ENCODE measurements around the gene MBD3.

The MBD3 gene

GRCh38 chr19:1571358-1571757, 21.3 kb downstream of the MBD3 start:
- no peak for DNase-seq (ENCODE audit: low read depth in 2 of 2)

- DNase-seq (ENCODE audit: low read depth in 2 of 2), result no peak
Measured at GRCh38 chr19:1570836-1571235, 21.8 kb downstream of the MBD3 start.

GRCh38 chr19:1569997-1570396, 22.7 kb downstream of the MBD3 start:
- DNase-seq (ENCODE audit: low read depth in 2 of 2), result no peak

- DNase-seq (ENCODE audit: low read depth in 2 of 2), result peak; percentile 48 to 77
Measured at GRCh38 chr19:1568320-1569019, 24.2 kb downstream of the MBD3 start, which contains the start of gene MEX3D. TSS of gene MEX3D (minus strand) at chr19:1568325. CDS start at chr19:1568058, 267 bp downstream.

- no peak for DNase-seq (ENCODE audit: low read depth in 2 of 2)
Measured at GRCh38 chr19:1567848-1568227, 24.8 kb downstream of the MBD3 start.

GRCh38 chr19:1567116-1567847, 25.4 kb downstream of the MBD3 start:
- DNase-seq (ENCODE audit: low read depth in 2 of 2), result no peak

- DNase-seq (ENCODE audit: low read depth in 2 of 2), result no peak
Measured at GRCh38 chr19:1566392-1567115, 26.1 kb downstream of the MBD3 start.

- DNase-seq (ENCODE audit: low read depth in 2 of 2), result no peak
Measured at GRCh38 chr19:1563251-1563650, 29.4 kb downstream of the MBD3 start.

GRCh38 chr19:1561236-1561842, 31.3 kb downstream of the MBD3 start:
- no peak for DNase-seq (ENCODE audit: low read depth in 2 of 2)

GRCh38 chr19:1560286-1560882, 32.3 kb downstream of the MBD3 start:
- no peak for DNase-seq (ENCODE audit: low read depth in 2 of 2)

- DNase-seq (ENCODE audit: low read depth in 2 of 2), result no peak
Measured at GRCh38 chr19:1558552-1558951, 34.1 kb downstream of the MBD3 start.

GRCh38 chr19:1556390-1557070, 36.1 kb downstream of the MBD3 start:
- DNase-seq (ENCODE audit: low read depth in 2 of 2), result no peak

GRCh38 chr19:1555487-1556389, 36.9 kb downstream of the MBD3 start:
- DNase-seq (ENCODE audit: low read depth in 2 of 2), result no peak

- no peak for DNase-seq (ENCODE audit: low read depth in 2 of 2)
Measured at GRCh38 chr19:1554968-1555367, 37.7 kb downstream of the MBD3 start.

GRCh38 chr19:1553415-1553814, 39.2 kb downstream of the MBD3 start:
- DNase-seq (ENCODE audit: low read depth in 2 of 2), result no peak

GRCh38 chr19:1551068-1552040, 41.3 kb downstream of the MBD3 start:
- no peak for DNase-seq (ENCODE audit: low read depth in 2 of 2)

- no peak for DNase-seq (ENCODE audit: low read depth in 2 of 2)
Measured at GRCh38 chr19:1549332-1549945, 43.2 kb downstream of the MBD3 start.

GRCh38 chr19:1540365-1540925, 52.2 kb downstream of the MBD3 start:
- DNase-seq (ENCODE audit: low read depth in 2 of 2), result no peak
